Astrocyte (in vitro differentiated cells and primary cell): Measurements from ENCODE around the gene KLHL17.

Experiments
- CTCF ChIP-seq: IDR thresholded peaks from 2 replicates; pipeline ENCODE4 v1.5.1; 2011; ENCODE audit warnings: low read depth, mild to moderate bottlenecking, inconsistent platforms, low read length, moderate library complexity; ENCODE audit not compliant: insufficient read depth
- EZH2 ChIP-seq: IDR thresholded peaks from 2 replicates; pipeline ENCODE4 v1.6.1; 2012; ENCODE audit warnings: mild to moderate bottlenecking, low read length, inconsistent platforms; ENCODE audit not compliant: insufficient read depth

GRCh38 chr1:912740-913301, 47.6 kb upstream of the KLHL17 start:
- TF ChIP-seq CTCF (no peak), EZH2 (no peak)
